Endothelial cell of umbilical vein (primary cell): ENCODE measurements around the gene ARHGEF10L. TPM values are rescaled to one million over a fixed set of nuclear protein-coding genes. Genes with fewer than 3 reads are reported as not detected.

Experiments used
- BruUV-seq: library from RNA; stranded (reverse); fragments of 400-500 nt; replicated peaks from 2 replicates; lab custom pipeline; 2021; lab: Mats Ljungman, UMichigan
- CTCF ChIA-PET: fragments of 300-600, 350-600 bp; sonication (Branson Sonifier 250); formaldehyde crosslinking; loops from one replicate; lab custom pipeline; 2021; ENCODE audit warnings: antibody characterized with exemption, inconsistent platforms; lab: Charles Lee
- POLR2A ChIA-PET: fragments of 300-600, 350-600 bp; sonication (Branson Sonifier 250); formaldehyde crosslinking; loops from one replicate; lab custom pipeline; 2021; ENCODE audit warnings: antibody characterized with exemption, inconsistent platforms; lab: Charles Lee
- DNase-seq: peaks from one replicate; pipeline ENCODE4 v3.0.0-alpha.2; 2011; ENCODE audit warnings: low read depth, low spot score
- FAIRE-seq: peaks from 2 replicates; lab custom pipeline; 2011; peaks lifted over from hg19 to GRCh38; lab: Jason Lieb, UNC
- H2AFZ ChIP-seq: 2 replicates; pipeline ENCODE4 v1.6.0; 2012; ENCODE audit warnings: low read depth, low read length, control low read depth, inconsistent platforms
- H3K27ac ChIP-seq: 2 replicates; pipeline ENCODE4 v1.5.1; 2011; ENCODE audit warnings: low read depth, mild to moderate bottlenecking, control low read depth, low read length, moderate library complexity; ENCODE audit not compliant: insufficient read depth
- H3K27me3 ChIP-seq, 2 experiments: 2 replicates each; pipeline versions ENCODE4 v1.6.0 to v1.6.1; 2011; ENCODE audit warnings: low read length in 2 of 2, mixed read lengths in 1 of 2; ENCODE audit not compliant: control insufficient read depth in 2 of 2, insufficient read depth in 2 of 2
- H3K36me3 ChIP-seq, 2 experiments: 2 replicates in 1 of 2; 3 replicates in 1 of 2; pipeline ENCODE4 v1.5.1; 2011; ENCODE audit warnings: low read length in 2 of 2, mild to moderate bottlenecking in 1 of 2, moderate library complexity in 1 of 2; ENCODE audit not compliant: control insufficient read depth in 2 of 2, insufficient read depth in 2 of 2; ENCODE audit errors: extremely low read depth in 1 of 2
- H3K4me1 ChIP-seq: 3 replicates; pipeline ENCODE4 v1.5.1; 2011; ENCODE audit warnings: mild to moderate bottlenecking, low read length; ENCODE audit not compliant: control insufficient read depth, insufficient read depth; ENCODE audit errors: extremely low read depth
- H3K4me2 ChIP-seq: 2 replicates; pipeline ENCODE4 v1.6.1; 2011; ENCODE audit warnings: low read length, control low read depth, mixed read lengths; ENCODE audit not compliant: insufficient read depth
- H3K4me3 ChIP-seq, 3 experiments: fragments of 200-600 bp in 1 of 3; sonication (generic), shearing (Covaris generic) in 1 of 3; replicated peaks in 1 of 3; 2 replicates each; pipeline ENCODE4 v1.5.1; 2011 to 2016; ENCODE audit warnings: control low read depth in 3 of 3, low read length in 3 of 3, mild to moderate bottlenecking in 2 of 3, inconsistent platforms in 1 of 3, low read depth in 1 of 3, moderate library complexity in 1 of 3; ENCODE audit not compliant: insufficient read depth in 1 of 3
- H3K79me2 ChIP-seq: 2 replicates; pipeline ENCODE4 v1.6.0; 2012; ENCODE audit warnings: low read length, inconsistent platforms; ENCODE audit not compliant: control insufficient read depth, insufficient read depth
- H3K9ac ChIP-seq: replicated peaks from 2 replicates; pipeline ENCODE3; 2011; ENCODE audit warnings: low read length, control low read depth; ENCODE audit not compliant: insufficient read depth; ENCODE audit errors: extremely low read depth
- H3K9me1 ChIP-seq: replicated peaks from 3 replicates; pipeline ENCODE4 v1.6.0; 2011; ENCODE audit warnings: mild to moderate bottlenecking, low read length; ENCODE audit not compliant: control insufficient read depth, insufficient read depth; ENCODE audit errors: extremely low read depth
- H3K9me3 ChIP-seq: replicated peaks from 2 replicates; pipeline ENCODE4 v1.5.1; 2012; ENCODE audit warnings: low read length, inconsistent platforms; ENCODE audit not compliant: control insufficient read depth, insufficient read depth
- H4K20me1 ChIP-seq: replicated peaks from 2 replicates; pipeline ENCODE3; 2011; ENCODE audit warnings: mild to moderate bottlenecking, low read length; ENCODE audit not compliant: control insufficient read depth, insufficient read depth; ENCODE audit errors: extremely low read depth
- EZH2 ChIP-seq: IDR thresholded peaks from 2 replicates; pipeline ENCODE4 v1.6.1; 2012; ENCODE audit warnings: borderline replicate concordance, low read depth, mild to moderate bottlenecking, moderate library complexity, low read length, inconsistent platforms; ENCODE audit not compliant: severe bottlenecking
- FOS ChIP-seq: IDR thresholded peaks from 2 replicates; pipeline ENCODE4 v1.6.1; 2011; ENCODE audit warnings: mild to moderate bottlenecking, low read length, moderate library complexity, borderline replicate concordance; ENCODE audit not compliant: insufficient read depth
- GATA2 ChIP-seq: IDR thresholded peaks from 2 replicates; pipeline ENCODE4 v1.7.0; 2011; ENCODE audit warnings: low read depth, mild to moderate bottlenecking, moderate library complexity, mixed read lengths, low read length; ENCODE audit not compliant: insufficient read length, insufficient read depth
- JUN ChIP-seq: IDR thresholded peaks from 2 replicates; pipeline ENCODE4 v1.6.1; 2011; ENCODE audit warnings: borderline replicate concordance, low read depth; ENCODE audit not compliant: insufficient read length, insufficient read depth
- MYC ChIP-seq: IDR thresholded peaks from one replicate; pipeline ENCODE4 v1.6.1; 2011; ENCODE audit warnings: mild to moderate bottlenecking, low read depth, low read length
- POLR2A ChIP-seq: IDR thresholded peaks from 2 replicates; pipeline ENCODE4 v1.6.1; 2012; ENCODE audit warnings: low read depth, mild to moderate bottlenecking, control low read depth, low read length
- POLR2AphosphoS5 ChIP-seq: IDR thresholded peaks from 2 replicates; pipeline ENCODE4 v1.6.1; 2012; ENCODE audit warnings: low read depth, mild to moderate bottlenecking, control low read depth, low read length, moderate library complexity; ENCODE audit not compliant: insufficient read depth
- dilution Hi-C: fragments of 300-500 bp; cut with MboI; formaldehyde crosslinking; loops from one replicate; pipeline ENCODE4 v1.15.0; 2019; ENCODE audit warnings: low sequenced_read_pairs; ENCODE audit not compliant: extremely low pct_ligation_motif_present
- intact Hi-C: fragments of 100-400 bp; cut with micrococcal nuclease; formaldehyde crosslinking; loops from one replicate; pipeline ENCODE4 v1.10.0; 2022
- polyA plus RNA-seq, 4 experiments: library from polyadenylated mRNA; depleted of rRNA in 3 of 4; stranded (reverse) in 3 of 4; unstranded in 1 of 4; fragments of >200 nt; gene quantifications; 2 replicates each; pipeline versions ENCODE4 v1.2.1 to v1.2.3, GENCODE V29; 2011 to 2012; ENCODE audit warnings: missing spikeins in 1 of 4
- total RNA-seq: library from RNA; stranded (reverse); gene quantifications from 2 replicates; pipeline ENCODE4 v1.2.3, GENCODE V29; 2021
- TF ChIP-seq, protein P1 (sequence below), 2 donors: IDR thresholded peaks; 1 replicate in 1 of 2; 2 replicates in 1 of 2; pipeline ENCODE4 v1.5.1; 2011; ENCODE audit warnings: low read length in 2 of 2, mild to moderate bottlenecking in 2 of 2, moderate library complexity in 2 of 2, control low read depth in 1 of 2, inconsistent platforms in 1 of 2, low read depth in 1 of 2; ENCODE audit not compliant: insufficient read depth in 1 of 2; ENCODE audit errors: extremely low read depth in 1 of 2
- TF ChIP-seq, protein P2 (sequence below): IDR thresholded peaks from 2 replicates; pipeline ENCODE4 v1.6.1; 2011; ENCODE audit not compliant: insufficient read depth, insufficient read length

The ARHGEF10L gene
- total and polyA plus RNA-seq, 2 donors (not counting 3 experiments of a cell fraction or from before 2014, with no cell fraction given): 1.9 to 5.2 TPM

- CTCF ChIA-PET: no interaction called here
Measured at GRCh38 chr1:17721444-17721843, 181.9 kb downstream of the ARHGEF10L start.

More at GRCh38 chr1:17721444-17721843, 181.9 kb downstream of the ARHGEF10L start:
- intact Hi-C loops: no loop called here
- no peaks in the 10 kb centered on the region for H3K9me1 ChIP-seq
- dilution Hi-C loops: no loop called here
- H3K4me1 ChIP-seq: no peaks in the 10 kb centered on the region
- no peak overlapping the region for H3K4me2 ChIP-seq
- no TSS peak for BruUV-seq
- H3K4me3 ChIP-seq: no peak overlapping the region
- no peak overlapping the region for H3K27ac ChIP-seq
- no peaks in the 10 kb centered on the region for H3K36me3 ChIP-seq
- POLR2A ChIA-PET: no interaction called here
- no peaks in the 10 kb centered on the region for H3K79me2 ChIP-seq
- no peak for FAIRE-seq
- H3K27me3 ChIP-seq: no peaks in the 10 kb centered on the region
- TF ChIP-seq POLR2A: no peak
- TF ChIP-seq MYC: no peak
- TF ChIP-seq, protein P1, sequence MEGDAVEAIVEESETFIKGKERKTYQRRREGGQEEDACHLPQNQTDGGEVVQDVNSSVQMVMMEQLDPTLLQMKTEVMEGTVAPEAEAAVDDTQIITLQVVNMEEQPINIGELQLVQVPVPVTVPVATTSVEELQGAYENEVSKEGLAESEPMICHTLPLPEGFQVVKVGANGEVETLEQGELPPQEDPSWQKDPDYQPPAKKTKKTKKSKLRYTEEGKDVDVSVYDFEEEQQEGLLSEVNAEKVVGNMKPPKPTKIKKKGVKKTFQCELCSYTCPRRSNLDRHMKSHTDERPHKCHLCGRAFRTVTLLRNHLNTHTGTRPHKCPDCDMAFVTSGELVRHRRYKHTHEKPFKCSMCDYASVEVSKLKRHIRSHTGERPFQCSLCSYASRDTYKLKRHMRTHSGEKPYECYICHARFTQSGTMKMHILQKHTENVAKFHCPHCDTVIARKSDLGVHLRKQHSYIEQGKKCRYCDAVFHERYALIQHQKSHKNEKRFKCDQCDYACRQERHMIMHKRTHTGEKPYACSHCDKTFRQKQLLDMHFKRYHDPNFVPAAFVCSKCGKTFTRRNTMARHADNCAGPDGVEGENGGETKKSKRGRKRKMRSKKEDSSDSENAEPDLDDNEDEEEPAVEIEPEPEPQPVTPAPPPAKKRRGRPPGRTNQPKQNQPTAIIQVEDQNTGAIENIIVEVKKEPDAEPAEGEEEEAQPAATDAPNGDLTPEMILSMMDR (IDR thresholded peaks at IDR 0.05; ENCODE audit: extremely low read depth in 1 of 2, insufficient read depth in 1 of 2, low read depth in 1 of 2, low read length in 2 of 2): no peak
- TF ChIP-seq JUN: no peak
- TF ChIP-seq, protein P2, sequence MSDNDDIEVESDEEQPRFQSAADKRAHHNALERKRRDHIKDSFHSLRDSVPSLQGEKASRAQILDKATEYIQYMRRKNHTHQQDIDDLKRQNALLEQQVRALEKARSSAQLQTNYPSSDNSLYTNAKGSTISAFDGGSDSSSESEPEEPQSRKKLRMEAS: no peak
- no peak for TF ChIP-seq POLR2AphosphoS5
- no peak for TF ChIP-seq EZH2
- no peak for TF ChIP-seq FOS
- no peak for TF ChIP-seq GATA2
- no peak for DNase-seq
- H4K20me1 ChIP-seq: no peaks in the 10 kb centered on the region
- no peaks in the 10 kb centered on the region for H3K9me3 ChIP-seq
- H3K9ac ChIP-seq: no peak overlapping the region
- H2AFZ ChIP-seq: no peak overlapping the region
